T-cell (primary cell): Measurements from ENCODE around the gene PISD. TPM values are rescaled to one million over a fixed set of nuclear protein-coding genes. Genes with fewer than 3 reads are reported as not detected.

ENCODE experiments used
- ATAC-seq, 4 experiments: fragments of 200-7000 bp in 3 of 4; fragments of 150-1000 bp in 1 of 4; cut with Tn5 transposase; replicated peaks in 1 of 4; 1 replicate in 3 of 4; 2 replicates in 1 of 4; pipeline ENCODE4 v1.10.0; 2021; ENCODE audit warnings: moderate library complexity in 3 of 4, mild to moderate bottlenecking in 2 of 4, moderate number of reproducible peaks in 1 of 4
- CTCF ChIA-PET, 2 donors: fragments of 300-600 bp; sonication (Branson Sonifier 250); formaldehyde crosslinking; loops; one replicate each; lab custom pipeline; 2022; ENCODE audit warnings: antibody characterized with exemption in 2 of 2; lab: Charles Lee
- POLR2A ChIA-PET, 2 donors: fragments of 300-600 bp; sonication (Branson Sonifier 250); formaldehyde crosslinking; loops; one replicate each; lab custom pipeline; 2022; ENCODE audit warnings: antibody characterized with exemption in 2 of 2; lab: Charles Lee
- DNase-seq, 35 experiments: peaks; one replicate each; pipeline versions ENCODE4 v3.0.0 to v3.0.0-alpha.2; 2013 to 2023
- H3K27ac ChIP-seq: one replicate; pipeline ENCODE4 v1.5.1; 2013; ENCODE audit warnings: low read length
- H3K27me3 ChIP-seq, 2 experiments: replicated peaks in 1 of 2; 1 replicate in 1 of 2; 2 replicates in 1 of 2; pipeline versions ENCODE4 v1.6.1 to v1.7.0; 2013; ENCODE audit warnings: low read length in 1 of 2, mixed read lengths in 1 of 2; ENCODE audit not compliant: control insufficient read depth in 2 of 2, insufficient read depth in 2 of 2; ENCODE audit errors: extremely low read depth in 1 of 2
- H3K36me3 ChIP-seq, 2 donors: 1 replicate in 1 of 2; 2 replicates in 1 of 2; pipeline versions ENCODE4 v1.6.1 to v1.7.0; 2013; ENCODE audit warnings: low read length in 1 of 2; ENCODE audit not compliant: control insufficient read depth in 2 of 2, insufficient read depth in 1 of 2; ENCODE audit errors: extremely low read depth in 1 of 2
- H3K4me1 ChIP-seq, 2 experiments: 1 replicate in 1 of 2; 2 replicates in 1 of 2; pipeline versions ENCODE4 v1.6.1 to v1.7.0; 2013; ENCODE audit warnings: low read length in 2 of 2, mixed read lengths in 1 of 2; ENCODE audit not compliant: insufficient read depth in 2 of 2, control insufficient read depth in 1 of 2; ENCODE audit errors: extremely low read depth in 1 of 2
- H3K4me3 ChIP-seq, 2 donors: 1 replicate in 1 of 2; 2 replicates in 1 of 2; pipeline versions ENCODE4 v1.5.1 to v1.7.0; 2013; ENCODE audit warnings: mild to moderate bottlenecking in 2 of 2, low read length in 1 of 2, moderate library complexity in 1 of 2; ENCODE audit not compliant: control insufficient read depth in 1 of 2; ENCODE audit errors: extremely low read depth in 1 of 2
- H3K9me3 ChIP-seq: 2 replicates; pipeline ENCODE4 v1.7.0; 2013
- H3K27ac Mint-ChIP-seq, 2 donors: one replicate each; pipeline ENCODE4 v1.8.0; 2020 to 2021; ENCODE audit warnings: mild to moderate bottlenecking in 2 of 2, mixed read lengths in 2 of 2
- H3K27me3 Mint-ChIP-seq, 2 donors: one replicate each; pipeline ENCODE4 v1.8.0; 2021 to 2022; ENCODE audit warnings: mixed read lengths in 2 of 2
- H3K36me3 Mint-ChIP-seq: one replicate; pipeline ENCODE4 v1.8.0; 2021; ENCODE audit warnings: mixed read lengths
- H3K4me1 Mint-ChIP-seq, 3 donors: one replicate each; pipeline ENCODE4 v1.8.0; 2020 to 2022; ENCODE audit warnings: mixed read lengths in 3 of 3, mild to moderate bottlenecking in 1 of 3
- H3K4me3 Mint-ChIP-seq, 3 donors: one replicate each; pipeline ENCODE4 v1.8.0; 2020 to 2022; ENCODE audit warnings: mild to moderate bottlenecking in 3 of 3, mixed read lengths in 3 of 3, moderate library complexity in 3 of 3
- H3K9me3 Mint-ChIP-seq, 3 donors: one replicate each; pipeline ENCODE4 v1.8.0; 2020 to 2022; ENCODE audit warnings: mixed read lengths in 3 of 3
- WGBS: methylation state at CpG from one replicate; pipeline ENCODE4 v1.1.5; 2013; ENCODE audit warnings: missing lambda C conversion rate; ENCODE audit not compliant: insufficient coverage; 5-methylcytosine and 5-hydroxymethylcytosine counted together
- total RNA-seq, 35 experiments: library from RNA in 6 of 35; stranded (reverse) in 6 of 35; fragments of 120-200 nt in 1 of 35; gene quantifications; one replicate each; pipeline versions ENCODE4 v1.2.1 to v1.2.4 and lab custom pipeline; 2013 to 2026

PISD gene
- total RNA-seq, 5 donors from 2014 or later (not counting 1 experiment from before 2014, with no cell fraction given) = 35.0 to 44.2 (median 39.3) TPM

GRCh38 chr22:31629741-31630184, 32.3 kb downstream of the PISD start:
- H3K4me1 ChIP-seq = peaks cover 15 to 69% of the 10 kb centered on the region in 2 experiments
- H3K4me3 ChIP-seq = peak overlapping the region; percentile 74 to 84
- Mint-ChIP-seq H3K36me3 (no peaks in the 10 kb centered on the region), H3K27ac (peak overlapping the region; percentile 71 to 78), H3K27me3 (no peaks in the 10 kb centered on the region), H3K4me1 (peaks cover 49 to 57% (median 56%) of the 10 kb centered on the region in 3 donors), H3K4me3 (peak overlapping the region; percentile 82 to 86 (median 84)), H3K9me3 (no peaks in the 10 kb centered on the region)
- H3K36me3 ChIP-seq = no peaks in the 10 kb centered on the region
- H3K27me3 ChIP-seq = no peaks in the 10 kb centered on the region
- 35% methylated on average over 6 of the region's 14 CpGs for WGBS
- no peak for DNase-seq
- H3K27ac ChIP-seq = peak overlapping the region; percentile 89
- CTCF ChIA-PET = interaction anchor here in 1 of 2 donors (0.6 to 1.3 kb wide), 5 partner anchors 36 to 283 kb away, joined by 3 to 17 read pairs (median 5); partner anchors contain the start of gene PATZ1
- no peaks in the 10 kb centered on the region for H3K9me3 ChIP-seq
- POLR2A ChIA-PET = interaction anchor here in 1 of 2 donors (0.6 kb wide), 1 partner anchor 73 kb away, joined by 3 read pairs; no protein-coding TSS in a partner anchor
- no peak for ATAC-seq

GRCh38 chr22:31628969-31629708, 32.9 kb downstream of the PISD start:
- H3K4me3 ChIP-seq = peak overlapping the region in 1 of 2 donors; percentile 74
- Mint-ChIP-seq H3K9me3 (no peaks in the 10 kb centered on the region), H3K4me3 (peak overlapping the region; percentile 62 to 84 (median 82)), H3K36me3 (no peaks in the 10 kb centered on the region), H3K27ac (peak overlapping the region; percentile 81 to 84), H3K4me1 (peaks cover 53 to 61% (median 59%) of the 10 kb centered on the region in 3 donors), H3K27me3 (no peaks in the 10 kb centered on the region)
- ChIA-PET POLR2A (no interaction called here), CTCF (interaction anchor here in 1 of 2 donors (1.3 kb wide), 1 partner anchor 282 kb away, joined by 4 read pairs; the partner anchor contains the start of gene PATZ1)
- H3K9me3 ChIP-seq = no peaks in the 10 kb centered on the region
- peaks cover 15 to 69% of the 10 kb centered on the region in 2 experiments for H3K4me1 ChIP-seq
- ATAC-seq (no peak), DNase-seq (no peak)
- H3K27me3 ChIP-seq = no peaks in the 10 kb centered on the region
- H3K36me3 ChIP-seq = no peaks in the 10 kb centered on the region
- peak overlapping the region; percentile 89 for H3K27ac ChIP-seq
- WGBS = 58% methylated on average over 12 of the region's 17 CpGs

GRCh38 chr22:31628362-31628761, 33.7 kb downstream of the PISD start:
- Histone ChIP-seq H3K9me3 (no peaks in the 10 kb centered on the region), H3K4me1 (peaks cover 15 to 63% of the 10 kb centered on the region in 2 experiments), H3K27ac (peak overlapping the region; percentile 7), H3K4me3 (no peak overlapping the region), H3K27me3 (no peaks in the 10 kb centered on the region), H3K36me3 (no peaks in the 10 kb centered on the region)
- H3K36me3 Mint-ChIP-seq = no peaks in the 10 kb centered on the region
- no peaks in the 10 kb centered on the region for H3K9me3 Mint-ChIP-seq
- no CpG with 5 or more reads among the region's 1 CpG for WGBS
- DNase-seq = no peak
- H3K4me1 Mint-ChIP-seq = peaks cover 50 to 57% (median 53%) of the 10 kb centered on the region in 3 donors
- no peaks in the 10 kb centered on the region for H3K27me3 Mint-ChIP-seq
- H3K4me3 Mint-ChIP-seq = peak overlapping the region in 1 of 3 donors; percentile 82
- POLR2A ChIA-PET = no interaction called here
- no peak for ATAC-seq
- H3K27ac Mint-ChIP-seq = peak overlapping the region; percentile 81 to 84
- CTCF ChIA-PET = no interaction called here

- H3K27ac Mint-ChIP-seq = peak overlapping the region; percentile 81 to 84
- peaks cover 15 to 66% of the 10 kb centered on the region in 2 experiments for H3K4me1 ChIP-seq
- peaks cover 53 to 57% (median 53%) of the 10 kb centered on the region in 3 donors for H3K4me1 Mint-ChIP-seq
- peak overlapping the region in 1 of 3 donors; percentile 82 for H3K4me3 Mint-ChIP-seq
- 89% methylated on average over 4 of the region's 8 CpGs for WGBS
- ATAC-seq (no peak), DNase-seq (no peak)
- H3K27me3 ChIP-seq = no peaks in the 10 kb centered on the region
- ChIA-PET POLR2A (no interaction called here), CTCF (no interaction called here)
- H3K36me3 Mint-ChIP-seq = no peaks in the 10 kb centered on the region
- no peaks in the 10 kb centered on the region for H3K9me3 ChIP-seq
- peak overlapping the region; percentile 44 for H3K27ac ChIP-seq
- no peak overlapping the region for H3K4me3 ChIP-seq
- H3K27me3 Mint-ChIP-seq = no peaks in the 10 kb centered on the region
- H3K36me3 ChIP-seq = peaks cover 0 to 3% of the 10 kb centered on the region in 2 donors
- no peaks in the 10 kb centered on the region for H3K9me3 Mint-ChIP-seq
Observed at GRCh38 chr22:31627223-31627731, 34.7 kb downstream of the PISD start.

GRCh38 chr22:31626427-31627150, 35.4 kb downstream of the PISD start:
- H3K27me3 ChIP-seq = no peaks in the 10 kb centered on the region
- peaks cover 0 to 5% of the 10 kb centered on the region in 2 donors for H3K36me3 ChIP-seq
- DNase-seq (no peak), ATAC-seq (no peak)
- CTCF ChIA-PET = no interaction called here
- no peak overlapping the region for H3K27ac ChIP-seq
- POLR2A ChIA-PET = no interaction called here
- Mint-ChIP-seq H3K36me3 (no peaks in the 10 kb centered on the region), H3K9me3 (no peaks in the 10 kb centered on the region), H3K4me3 (no peak overlapping the region), H3K27me3 (no peaks in the 10 kb centered on the region), H3K4me1 (peaks cover 48 to 59% (median 54%) of the 10 kb centered on the region in 3 donors), H3K27ac (peak overlapping the region; percentile 71 to 77)
- H3K4me3 ChIP-seq = no peak overlapping the region
- peaks cover 15 to 67% of the 10 kb centered on the region in 2 experiments for H3K4me1 ChIP-seq
- H3K9me3 ChIP-seq = no peaks in the 10 kb centered on the region
- WGBS = 75% methylated on average over 9 of the region's 15 CpGs
